OCI-LY7 (cell line): Measurements from ENCODE around the gene MCM3. TPM values are rescaled to one million over a fixed set of nuclear protein-coding genes. Genes with fewer than 3 reads are reported as not detected.

Source experiments
- BruUV-seq: library from RNA; stranded (reverse); fragments of 400-500 nt; replicated peaks from 2 replicates; lab custom pipeline; 2021; lab: Mats Ljungman, UMichigan
- CTCF ChIA-PET: fragments of 300-600 bp; sonication (Branson Sonifier 250); formaldehyde crosslinking; loops from one replicate; lab custom pipeline; 2022; ENCODE audit warnings: antibody characterized with exemption; ENCODE audit not compliant: unreplicated experiment; lab: Charles Lee
- POLR2A ChIA-PET: fragments of 300-600 bp; sonication (Branson Sonifier 250); formaldehyde crosslinking; loops from one replicate; lab custom pipeline; 2022; ENCODE audit warnings: antibody characterized with exemption; lab: Charles Lee
- DNase-seq: peaks from one replicate; pipeline ENCODE4 v3.0.0-alpha.2; 2015; ENCODE audit warnings: low spot score
- H2AFZ ChIP-seq: fragments of 200-600 bp; sonication (generic), shearing (Covaris generic); 2 replicates; pipeline ENCODE4 v1.6.1; 2014; ENCODE audit warnings: mild to moderate bottlenecking, antibody characterized with exemption, low read length, moderate library complexity
- H3K27ac ChIP-seq: fragments of 200-600 bp; sonication (generic); 2 replicates; pipeline ENCODE4 v1.5.1; 2014; ENCODE audit warnings: mixed run types, low read depth, mild to moderate bottlenecking, moderate library complexity, low read length, inconsistent platforms; ENCODE audit not compliant: poor library complexity, severe bottlenecking
- H3K36me3 ChIP-seq: fragments of 200-600 bp; sonication (generic); 2 replicates; pipeline ENCODE4 v1.6.1; 2014; ENCODE audit warnings: mild to moderate bottlenecking, antibody characterized with exemption, low read length, moderate library complexity, mixed read lengths; ENCODE audit not compliant: insufficient read depth
- H3K4me1 ChIP-seq: fragments of 200-600 bp; sonication (generic); 2 replicates; pipeline ENCODE4 v1.5.1; 2014; ENCODE audit warnings: mild to moderate bottlenecking, low read length; ENCODE audit not compliant: insufficient read depth, poor library complexity, severe bottlenecking
- H3K4me2 ChIP-seq: fragments of 200-600 bp; sonication (generic); 2 replicates; pipeline ENCODE4 v1.6.1; 2014; ENCODE audit warnings: mild to moderate bottlenecking, low read length
- H3K4me3 ChIP-seq: fragments of 200-600 bp; sonication (generic); 2 replicates; pipeline ENCODE4 v1.5.1; 2014; ENCODE audit warnings: mild to moderate bottlenecking, low read depth, low read length; ENCODE audit not compliant: poor library complexity, severe bottlenecking
- H3K79me2 ChIP-seq: fragments of 200-600 bp; sonication (generic); 2 replicates; pipeline ENCODE4 v1.6.1; 2016; ENCODE audit warnings: low read depth, mild to moderate bottlenecking, low read length, moderate library complexity, mixed read lengths; ENCODE audit not compliant: insufficient read depth
- H3K9me2 ChIP-seq: fragments of 200-600 bp; sonication (generic); 2 replicates; pipeline ENCODE4 v1.6.1; 2016; ENCODE audit warnings: mild to moderate bottlenecking, low read length, mixed read lengths; ENCODE audit not compliant: insufficient read depth
- H3K9me3 ChIP-seq: fragments of 200-600 bp; sonication (generic); 2 replicates; pipeline ENCODE4 v1.6.1; 2014; ENCODE audit warnings: mild to moderate bottlenecking, mixed run types, low read length, mixed read lengths
- H4K20me1 ChIP-seq: fragments of 200-600 bp; sonication (generic); 2 replicates; pipeline ENCODE4 v1.6.1; 2014; ENCODE audit warnings: mild to moderate bottlenecking, antibody characterized with exemption, low read length, moderate library complexity, mixed read lengths; ENCODE audit not compliant: insufficient read depth
- CTCF ChIP-seq: fragments of 200-600 bp; sonication (generic); conservative IDR thresholded peaks from 2 replicates; pipeline ENCODE4 v1.5.1; 2014; ENCODE audit warnings: mild to moderate bottlenecking, antibody characterized with exemption, low read length, moderate library complexity, mixed read lengths
- EZH2phosphoT487 ChIP-seq: fragments of 200-600 bp; sonication (generic); IDR thresholded peaks from 2 replicates; pipeline ENCODE4 v1.6.1; 2018; ENCODE audit warnings: low read depth, borderline replicate concordance, mild to moderate bottlenecking, mixed run types, antibody characterized with exemption, low read length, moderate library complexity, mixed read lengths
- intact Hi-C: fragments of 100-400 bp; cut with micrococcal nuclease; formaldehyde crosslinking; loops from one replicate; pipeline ENCODE4 v1.10.0; 2022; ENCODE audit not compliant: unreplicated experiment
- total RNA-seq, 2 experiments: library from RNA; depleted of rRNA in 1 of 2; stranded (reverse); fragments of >200 nt in 1 of 2; shearing (Covaris generic) in 1 of 2; gene quantifications; 2 replicates each; pipeline ENCODE4 v1.2.3, GENCODE V29; 2014 to 2022

Gene MCM3
- total RNA-seq, 2 experiments from 2014 or later = 272 to 295 TPM

GRCh38 chr6:52317841-52318581 lies 33.5 kb upstream of the MCM3 start:
- DNase-seq = no peak
- no TSS peak for BruUV-seq
- no peaks in the 10 kb centered on the region for H3K36me3 ChIP-seq
- no peaks in the 10 kb centered on the region; the same call in 1 of the 2 replicates for H3K9me2 ChIP-seq
- peak overlapping the region; percentile 22; the same call in 1 of the 2 replicates for H3K4me2 ChIP-seq
- H3K9me3 ChIP-seq = no peaks in the 10 kb centered on the region
- H3K79me2 ChIP-seq = no peaks in the 10 kb centered on the region
- peak overlapping the region; percentile 77 for H2AFZ ChIP-seq
- no peak overlapping the region for H3K4me3 ChIP-seq
- TF ChIP-seq CTCF (no peak), EZH2phosphoT487 (no peak)
- H4K20me1 ChIP-seq = no peaks in the 10 kb centered on the region
- peaks cover 38% of the 10 kb centered on the region for H3K4me1 ChIP-seq
- ChIA-PET CTCF (no interaction called here), POLR2A (interaction anchor here (0.7 kb wide), 1 partner anchor 23 kb away, joined by 3 read pairs; no protein-coding TSS in a partner anchor)
- H3K27ac ChIP-seq = no peak overlapping the region
- intact Hi-C loops = no loop called here

GRCh38 chr6:52317211-52317610 lies 32.7 kb upstream of the MCM3 start:
- POLR2A ChIA-PET = no interaction called here
- no peaks in the 10 kb centered on the region; the same call in 1 of the 2 replicates for H3K9me2 ChIP-seq
- BruUV-seq = no TSS peak
- no peak for DNase-seq
- no peaks in the 10 kb centered on the region for H3K79me2 ChIP-seq
- CTCF ChIA-PET = no interaction called here
- H3K4me2 ChIP-seq = no peak overlapping the region
- no peak overlapping the region for H3K27ac ChIP-seq
- H3K4me3 ChIP-seq = no peak overlapping the region
- peaks cover 30% of the 10 kb centered on the region for H3K4me1 ChIP-seq
- intact Hi-C loops = no loop called here
- H4K20me1 ChIP-seq = no peaks in the 10 kb centered on the region
- no peaks in the 10 kb centered on the region for H3K9me3 ChIP-seq
- no peak for TF ChIP-seq EZH2phosphoT487
- no peak for TF ChIP-seq CTCF
- H2AFZ ChIP-seq = peak overlapping the region; percentile 77; the same call in 1 of the 2 replicates
- no peaks in the 10 kb centered on the region for H3K36me3 ChIP-seq

- no peaks in the 10 kb centered on the region for H4K20me1 ChIP-seq
- no TSS peak for BruUV-seq
- ChIA-PET CTCF (no interaction called here), POLR2A (no interaction called here)
- intact Hi-C loops = no loop called here
- H3K79me2 ChIP-seq = no peaks in the 10 kb centered on the region
- no peaks in the 10 kb centered on the region; the same call in 1 of the 2 replicates for H3K9me2 ChIP-seq
- H3K4me3 ChIP-seq = no peak overlapping the region
- no peak for TF ChIP-seq CTCF
- TF ChIP-seq EZH2phosphoT487 = no peak
- no peaks in the 10 kb centered on the region for H3K9me3 ChIP-seq
- no peak overlapping the region for H2AFZ ChIP-seq
- peaks cover 20% of the 10 kb centered on the region for H3K4me1 ChIP-seq
- H3K27ac ChIP-seq = no peak overlapping the region
- no peak for DNase-seq
- no peak overlapping the region for H3K4me2 ChIP-seq
- no peaks in the 10 kb centered on the region for H3K36me3 ChIP-seq
Measured at GRCh38 chr6:52314752-52315151, 30.2 kb upstream of the MCM3 start.
